RWPE2 (cell line): Measurements from ENCODE around the gene PRIMA1.

Experiments used
- ATAC-seq: fragments of 200-7000 bp; cut with Tn5 transposase; 3 replicates; pipeline ENCODE4 v1.9.1; 2021; ENCODE audit warnings: low read depth
- DNase-seq: peaks from one replicate; pipeline ENCODE4 v3.0.0-alpha.2; 2020; ENCODE audit warnings: low spot score
- H3K27ac ChIP-seq: fragments of 450-650 bp; 2 replicates; pipeline ENCODE4 v1.5.1; 2017; ENCODE audit warnings: mild to moderate bottlenecking; ENCODE audit not compliant: poor library complexity, severe bottlenecking
- H3K27me3 ChIP-seq: fragments of 250-450 bp; sonication (Bioruptor Pico); 2 replicates; pipeline ENCODE4 v1.5.1; 2021; ENCODE audit warnings: mild to moderate bottlenecking, moderate library complexity; ENCODE audit not compliant: insufficient read depth, poor library complexity, severe bottlenecking
- H3K36me3 ChIP-seq: fragments of 250-450 bp; sonication (Bioruptor Pico); 2 replicates; pipeline ENCODE4 v1.5.1; 2020; ENCODE audit warnings: low read depth, mild to moderate bottlenecking, moderate library complexity
- H3K4me1 ChIP-seq: fragments of 250-450 bp; sonication (Bioruptor Pico); 2 replicates; pipeline ENCODE4 v1.5.1; 2021; ENCODE audit warnings: mild to moderate bottlenecking, moderate library complexity; ENCODE audit not compliant: insufficient read depth, poor library complexity, severe bottlenecking
- H3K4me3 ChIP-seq: fragments of 250-450 bp; sonication (Bioruptor Pico); 2 replicates; pipeline ENCODE4 v1.5.1; 2021; ENCODE audit warnings: mild to moderate bottlenecking, moderate library complexity; ENCODE audit not compliant: severe bottlenecking
- H3K9me3 ChIP-seq: fragments of 250-450 bp; sonication (Bioruptor Pico); 2 replicates; pipeline ENCODE4 v1.5.1; 2021; ENCODE audit warnings: mild to moderate bottlenecking, moderate library complexity; ENCODE audit not compliant: severe bottlenecking
- TF ChIP-seq, protein P1 (sequence below): fragments of 450-650 bp; IDR thresholded peaks from one replicate; pipeline ENCODE4 v1.5.1; 2017; ENCODE audit warnings: mild to moderate bottlenecking, moderate library complexity; ENCODE audit not compliant: poor library complexity, severe bottlenecking

PRIMA1 gene

DNA sequence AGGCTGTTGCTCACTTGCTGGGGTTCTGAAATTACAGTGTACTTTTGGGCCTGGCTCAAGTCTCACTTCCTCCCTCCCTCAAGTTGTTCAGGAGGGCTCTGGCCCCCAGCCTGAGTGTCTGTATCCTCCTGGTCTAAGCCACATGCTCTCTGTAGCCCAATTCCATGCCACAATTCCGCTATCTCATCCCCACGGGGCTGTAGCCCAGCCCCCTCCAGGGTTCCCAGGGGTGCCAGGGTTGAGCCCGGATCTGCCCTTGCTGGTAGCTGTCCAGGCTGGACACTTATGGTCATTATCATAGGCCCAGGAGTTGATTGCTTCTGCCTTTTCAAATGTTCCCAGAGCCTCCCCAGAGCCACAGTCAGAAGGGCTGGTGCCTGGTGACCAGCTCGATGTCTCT, 65.3 kb downstream of the PRIMA1 start:
- Histone ChIP-seq H3K4me1 (no peaks in the 10 kb centered on the region), H3K27me3 (no peaks in the 10 kb centered on the region), H3K36me3 (no peaks in the 10 kb centered on the region), H3K9me3 (no peaks in the 10 kb centered on the region), H3K4me3 (no peak overlapping the region), H3K27ac (no peak overlapping the region)
- ATAC-seq, result no peak
- TF ChIP-seq, protein P1, sequence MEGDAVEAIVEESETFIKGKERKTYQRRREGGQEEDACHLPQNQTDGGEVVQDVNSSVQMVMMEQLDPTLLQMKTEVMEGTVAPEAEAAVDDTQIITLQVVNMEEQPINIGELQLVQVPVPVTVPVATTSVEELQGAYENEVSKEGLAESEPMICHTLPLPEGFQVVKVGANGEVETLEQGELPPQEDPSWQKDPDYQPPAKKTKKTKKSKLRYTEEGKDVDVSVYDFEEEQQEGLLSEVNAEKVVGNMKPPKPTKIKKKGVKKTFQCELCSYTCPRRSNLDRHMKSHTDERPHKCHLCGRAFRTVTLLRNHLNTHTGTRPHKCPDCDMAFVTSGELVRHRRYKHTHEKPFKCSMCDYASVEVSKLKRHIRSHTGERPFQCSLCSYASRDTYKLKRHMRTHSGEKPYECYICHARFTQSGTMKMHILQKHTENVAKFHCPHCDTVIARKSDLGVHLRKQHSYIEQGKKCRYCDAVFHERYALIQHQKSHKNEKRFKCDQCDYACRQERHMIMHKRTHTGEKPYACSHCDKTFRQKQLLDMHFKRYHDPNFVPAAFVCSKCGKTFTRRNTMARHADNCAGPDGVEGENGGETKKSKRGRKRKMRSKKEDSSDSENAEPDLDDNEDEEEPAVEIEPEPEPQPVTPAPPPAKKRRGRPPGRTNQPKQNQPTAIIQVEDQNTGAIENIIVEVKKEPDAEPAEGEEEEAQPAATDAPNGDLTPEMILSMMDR, result no peak
- peak; percentile 22 for DNase-seq

DNA sequence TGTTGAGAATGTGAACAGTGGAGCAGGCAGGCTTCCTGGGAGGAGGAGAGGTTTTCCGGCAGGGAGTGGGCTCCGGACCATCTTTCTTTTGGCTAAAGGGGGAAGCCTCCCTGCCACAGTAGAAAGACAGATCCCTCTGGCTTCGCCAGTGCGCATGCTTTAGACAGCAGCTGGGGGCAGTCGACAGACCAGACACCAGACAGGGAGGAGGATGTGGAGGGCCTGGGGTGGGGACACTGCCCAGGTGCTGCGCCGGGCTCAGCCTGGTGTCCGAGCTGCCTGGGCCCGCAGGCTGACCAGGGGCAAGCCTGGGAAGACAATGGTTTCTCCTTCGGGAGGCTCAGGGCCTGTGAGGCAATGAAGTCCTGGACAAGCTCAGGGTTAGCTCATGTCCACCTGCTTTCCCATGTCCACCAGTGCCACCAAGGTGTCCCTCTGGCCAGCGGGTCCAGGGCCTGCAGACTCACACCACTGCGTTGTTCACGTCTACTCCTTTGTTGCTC, 67.3 kb downstream of the PRIMA1 start:
- no peak overlapping the region for H3K27ac ChIP-seq
- H3K27me3 ChIP-seq, result no peaks in the 10 kb centered on the region
- TF ChIP-seq, protein P1, result no peak

DNA sequence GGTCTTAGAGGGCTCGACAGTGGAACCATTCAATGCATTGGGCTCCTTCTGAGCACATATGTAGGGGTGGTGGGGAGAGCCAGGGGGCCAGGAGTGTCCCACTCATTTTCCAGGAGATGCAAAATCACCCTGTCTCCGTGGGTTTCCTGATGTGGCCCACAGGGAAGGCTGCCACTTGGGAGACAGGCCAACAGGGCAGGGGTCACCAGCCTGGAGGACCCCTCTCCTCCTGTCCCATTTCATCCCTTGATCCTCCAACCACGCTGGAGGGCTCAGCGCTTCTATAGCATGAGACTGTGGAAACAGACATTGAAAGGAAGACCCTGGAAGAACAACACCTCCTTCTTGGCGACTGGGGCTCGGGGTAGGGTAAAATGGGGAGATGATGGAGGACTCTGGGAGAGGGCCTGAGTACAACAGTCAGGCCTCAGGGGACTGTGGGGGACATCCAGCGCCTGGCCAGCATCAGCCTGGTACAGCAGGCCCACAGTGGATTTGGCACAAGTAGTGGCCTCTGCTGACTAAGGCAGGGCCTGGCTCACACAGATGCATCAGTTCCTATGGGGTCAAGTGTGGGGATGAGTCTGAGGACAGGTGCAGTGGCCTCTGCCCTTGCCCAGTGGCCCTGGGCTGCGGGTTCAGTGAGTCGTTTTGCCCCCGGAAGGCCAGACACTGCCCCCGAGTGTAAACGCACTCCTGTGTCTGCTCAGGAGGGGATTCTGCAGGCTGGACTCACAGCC, 68.0 kb downstream of the PRIMA1 start:
- Histone ChIP-seq H3K9me3 (no peaks in the 10 kb centered on the region), H3K27me3 (no peaks in the 10 kb centered on the region), H3K36me3 (no peaks in the 10 kb centered on the region), H3K4me1 (no peaks in the 10 kb centered on the region), H3K27ac (no peak overlapping the region), H3K4me3 (no peak overlapping the region)
- DNase-seq (peak; percentile 45), ATAC-seq (no peak)
- TF ChIP-seq, protein P1, result no peak

More for the DNA sequence above, 67.3 kb downstream of the PRIMA1 start:
- H3K4me1 ChIP-seq, result no peaks in the 10 kb centered on the region
- ATAC-seq, result no peak
- H3K4me3 ChIP-seq, result no peak overlapping the region
- peak; percentile 48 for DNase-seq
- no peaks in the 10 kb centered on the region for H3K9me3 ChIP-seq
- H3K36me3 ChIP-seq, result no peaks in the 10 kb centered on the region

DNA sequence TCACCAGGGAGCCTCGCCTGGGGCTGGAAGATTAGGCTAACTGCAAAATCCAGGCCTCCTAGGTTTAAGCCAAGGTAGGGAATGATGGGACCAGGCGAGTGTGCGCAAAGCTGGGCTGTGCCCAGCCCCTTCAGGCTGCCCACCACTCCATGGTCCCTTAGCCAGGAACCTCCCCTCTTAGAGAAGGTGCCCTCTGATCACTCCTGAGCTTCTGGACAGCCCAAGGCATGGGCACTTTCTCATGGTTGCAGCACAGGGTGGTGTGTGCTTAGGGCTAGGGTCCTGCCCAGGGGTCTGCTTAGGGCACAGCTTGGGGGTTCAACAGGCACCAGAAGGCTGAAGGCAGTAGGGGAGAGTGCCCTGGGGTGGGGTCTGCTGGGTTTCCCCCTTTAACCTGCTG, 69.0 kb downstream of the PRIMA1 start:
- Histone ChIP-seq H3K27ac (no peak overlapping the region), H3K4me1 (no peaks in the 10 kb centered on the region), H3K36me3 (no peaks in the 10 kb centered on the region), H3K4me3 (no peak overlapping the region), H3K9me3 (no peaks in the 10 kb centered on the region), H3K27me3 (no peaks in the 10 kb centered on the region)
- ATAC-seq (no peak), DNase-seq (no peak)
- TF ChIP-seq, protein P1, result no peak
